GM18508 (cell line): ENCODE results near the gene AHDC1.
"Not testable (repeated sequence)": the region's sequence is repeated elsewhere in the genome, so short reads cannot be mapped to it uniquely, and the experiment has no call there.

Source experiments
- ATAC-seq: cut with Tn5 transposase; IDR thresholded peaks from one replicate; pipeline ENCODE4 v1.9.1; 2021; ENCODE audit warnings: moderate number of reproducible peaks; ENCODE audit not compliant: insufficient read depth, unreplicated experiment

Gene AHDC1

GRCh38 chr1:27633640-27634176, 29.8 kb upstream of the AHDC1 start:
- ATAC-seq, result no peak

- ATAC-seq, result no peak
Measured at GRCh38 chr1:27633298-27633610, 29.3 kb upstream of the AHDC1 start.

DNA sequence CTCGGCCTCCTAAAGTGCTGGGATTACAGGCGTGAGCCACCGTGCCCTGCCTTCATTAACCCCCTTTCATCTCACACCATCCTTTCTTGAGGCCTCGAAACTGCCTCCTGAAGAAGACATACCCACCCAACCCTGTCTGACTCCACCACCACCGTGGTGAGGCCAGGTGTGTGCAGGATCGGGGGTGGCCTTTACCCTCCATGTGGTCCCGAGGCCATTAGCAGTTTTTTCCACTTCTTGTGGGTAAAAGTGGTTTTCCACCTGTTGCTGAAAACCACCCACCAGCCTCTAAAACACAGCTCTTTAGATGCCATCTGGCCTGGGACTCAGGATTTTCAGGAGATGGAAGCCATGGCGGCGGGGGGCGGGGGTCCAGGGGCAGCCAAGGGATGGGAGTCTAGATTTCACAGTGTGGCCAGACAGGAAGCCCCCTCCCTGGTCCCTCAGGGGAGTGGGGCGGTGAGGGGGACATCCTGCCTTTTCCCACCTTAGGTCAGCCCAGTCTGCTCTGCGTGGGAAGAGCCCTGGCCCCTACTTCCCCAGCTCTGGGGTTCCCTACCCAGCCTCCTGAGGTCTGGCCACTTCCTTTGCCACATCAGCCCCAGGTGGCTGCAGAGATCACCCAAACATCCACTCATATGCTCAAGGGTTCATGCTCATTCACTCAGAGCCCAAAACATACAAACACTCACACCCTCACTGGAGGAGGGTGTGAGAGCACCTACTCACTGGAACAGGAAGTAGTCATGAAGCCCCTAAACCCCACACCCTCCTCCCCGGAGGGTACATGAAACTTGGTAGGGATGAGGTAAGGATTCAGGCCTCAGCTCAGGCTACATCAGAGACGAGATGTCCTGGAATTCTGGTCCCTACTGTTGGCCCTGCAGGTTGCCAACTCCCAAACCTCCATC, 28.7 kb upstream of the AHDC1 start:
- ATAC-seq, result no peak

- ATAC-seq, result no peak
Measured at GRCh38 chr1:27630859-27631491, 27.0 kb upstream of the AHDC1 start.

GRCh38 chr1:27628712-27629111, 24.8 kb upstream of the AHDC1 start:
- no peak for ATAC-seq

GRCh38 chr1:27627733-27628132, 23.8 kb upstream of the AHDC1 start:
- not testable (repeated sequence) for ATAC-seq

GRCh38 chr1:27627061-27627460, 23.1 kb upstream of the AHDC1 start:
- no peak for ATAC-seq

GRCh38 chr1:27626031-27626935, 22.3 kb upstream of the AHDC1 start:
- no peak for ATAC-seq

DNA sequence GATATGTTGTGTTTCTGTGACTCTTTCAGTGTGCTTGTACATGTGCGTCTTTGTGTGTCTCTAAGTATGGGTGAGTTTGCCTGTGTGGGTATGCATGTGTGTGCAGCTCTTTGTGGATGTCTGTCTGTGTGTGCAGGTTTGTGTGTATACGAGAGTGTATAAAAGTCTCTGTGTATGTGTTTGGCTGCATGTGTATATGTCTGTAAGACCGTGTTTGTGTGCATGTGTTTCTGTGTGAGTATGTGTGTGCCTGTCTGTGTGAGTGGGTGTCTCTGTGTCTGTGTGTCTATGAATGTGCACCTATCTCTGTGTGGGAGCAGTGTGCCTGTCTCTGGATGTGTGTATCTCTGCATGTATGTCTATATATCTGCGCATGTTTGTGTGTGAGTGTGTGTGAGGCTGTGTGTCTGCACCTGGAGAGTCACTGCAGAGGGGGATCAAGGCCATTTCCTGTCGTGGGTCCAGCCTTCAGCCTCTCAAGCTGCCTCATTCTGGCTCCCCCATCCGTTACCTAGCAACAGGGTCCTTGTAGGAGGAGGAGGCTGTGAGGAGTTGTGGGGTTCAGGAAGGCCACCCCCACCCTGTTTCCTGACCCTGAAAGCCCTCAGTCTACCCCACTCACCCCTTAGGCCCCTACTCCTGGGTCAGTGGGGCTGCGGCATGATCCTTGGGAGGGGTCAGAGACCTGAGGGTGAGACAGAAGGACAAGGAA, 20.7 kb upstream of the AHDC1 start:
- ATAC-seq, result no peak

GRCh38 chr1:27623327-27624212, 19.6 kb upstream of the AHDC1 start:
- ATAC-seq, result no peak

- no peak for ATAC-seq
Measured at GRCh38 chr1:27622828-27623227, 18.9 kb upstream of the AHDC1 start.

DNA sequence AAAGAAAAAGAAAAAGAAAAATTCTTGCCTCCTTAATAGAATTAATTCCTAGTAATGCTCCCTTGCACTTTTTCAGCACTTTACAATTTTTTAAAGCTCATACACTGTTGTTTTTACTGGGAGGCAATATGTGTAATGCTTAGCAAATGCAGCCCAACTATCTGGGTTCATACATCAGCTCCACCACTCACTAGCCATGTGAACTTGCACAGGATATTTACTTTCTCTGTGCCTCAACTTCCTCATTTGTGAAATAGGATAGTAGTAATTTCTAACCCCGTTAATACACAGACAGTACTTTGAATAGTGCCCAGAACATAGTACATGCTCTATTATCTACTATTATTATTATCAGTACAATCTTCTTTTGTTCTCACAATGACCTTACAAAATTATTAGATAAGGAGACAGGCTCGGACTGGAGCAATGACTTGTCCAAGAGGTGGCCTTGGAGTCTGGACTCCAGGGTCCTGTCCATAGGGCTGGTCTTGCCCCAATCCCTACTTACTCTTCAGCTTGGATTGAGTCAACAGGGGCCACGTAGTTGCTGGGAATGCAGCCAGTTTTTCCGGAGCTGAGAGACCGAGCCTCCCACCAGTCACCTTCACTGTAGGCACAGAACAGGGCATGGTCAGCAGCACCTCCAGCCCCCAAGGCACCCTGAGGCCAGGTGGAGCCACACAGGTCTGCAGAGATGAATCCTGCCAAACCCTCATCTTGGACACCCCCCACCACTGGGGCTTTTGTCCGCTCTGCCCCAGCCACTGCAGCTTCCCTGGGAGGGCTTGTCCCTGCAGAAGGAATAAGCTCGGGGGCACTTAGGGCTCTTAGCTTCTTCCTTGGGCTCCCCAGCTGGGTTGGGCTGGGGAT, 17.3 kb upstream of the AHDC1 start:
- ATAC-seq, result no peak

GRCh38 chr1:27619782-27620438, 16.0 kb upstream of the AHDC1 start:
- ATAC-seq, result not testable (repeated sequence)

GRCh38 chr1:27618341-27619082, 14.6 kb upstream of the AHDC1 start:
- no peak for ATAC-seq

DNA sequence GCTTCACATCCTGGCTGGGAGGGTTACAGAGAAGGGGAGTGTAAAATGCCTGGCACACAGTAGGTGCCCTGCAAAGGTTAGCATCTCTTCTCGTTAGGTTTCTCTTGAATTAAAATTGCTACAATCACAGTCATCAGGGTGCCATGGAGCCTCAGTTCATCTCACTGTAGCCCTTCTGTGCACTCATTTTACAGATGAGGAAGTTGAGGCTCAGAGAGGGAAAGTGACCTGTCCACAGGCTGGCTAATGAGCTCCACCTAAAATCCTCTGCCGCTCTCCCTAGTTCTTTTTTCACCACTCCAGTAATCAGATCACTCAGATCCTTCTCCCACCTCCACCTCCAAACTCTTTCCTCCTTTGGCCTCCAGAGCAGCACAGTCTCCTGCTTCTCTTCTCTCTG, 13.5 kb upstream of the AHDC1 start:
- no peak for ATAC-seq

GRCh38 chr1:27616441-27616840, 12.5 kb upstream of the AHDC1 start:
- no peak for ATAC-seq
